SU-DHL-6 (cell line): ENCODE data around the gene TTC4.
A peak's percentile ranks its signal among the peaks of the same experiment; 100 is the strongest.

Experiments used
- H2AFZ ChIP-seq: fragments of 200-600 bp; sonication (generic); 2 replicates; pipeline ENCODE4 v1.6.1; 2014; ENCODE audit warnings: low read depth, mild to moderate bottlenecking, moderate library complexity, mixed read lengths, antibody characterized with exemption, low read length; ENCODE audit not compliant: severe bottlenecking
- H3F3A ChIP-seq: fragments of 200-600 bp; shearing (Covaris generic); 2 replicates; pipeline ENCODE4 v1.6.0; 2016; ENCODE audit warnings: antibody characterized with exemption, mild to moderate bottlenecking; ENCODE audit not compliant: insufficient read depth
- H3K27ac ChIP-seq: fragments of 200-600 bp; sonication (generic); 2 replicates; pipeline ENCODE4 v1.5.1; 2016; ENCODE audit warnings: low read depth, mild to moderate bottlenecking, low read length, moderate library complexity, mixed read lengths
- H3K27me3 ChIP-seq: fragments of 200-600 bp; sonication (generic), shearing (Covaris generic); 2 replicates; pipeline ENCODE4 v1.6.0; 2014; ENCODE audit warnings: mild to moderate bottlenecking, low read length
- H3K36me3 ChIP-seq: fragments of 200-600 bp; sonication (generic); 2 replicates; pipeline ENCODE4 v1.6.1; 2014; ENCODE audit warnings: mild to moderate bottlenecking, low read length, mixed read lengths
- H3K4me2 ChIP-seq: fragments of 300-600, 200-600 bp; shearing (Covaris generic), sonication (generic); 2 replicates; pipeline ENCODE4 v1.6.0; 2014; ENCODE audit warnings: low read length, low read depth, mild to moderate bottlenecking; ENCODE audit not compliant: poor library complexity, severe bottlenecking
- H3K4me3 ChIP-seq: fragments of 200-600 bp; sonication (generic); 2 replicates; pipeline ENCODE4 v1.5.1; 2014; ENCODE audit warnings: antibody characterized with exemption, low read length, mild to moderate bottlenecking, mixed read lengths; ENCODE audit not compliant: insufficient read depth, poor library complexity, severe bottlenecking
- H3K79me2 ChIP-seq: fragments of 200-600 bp; sonication (generic); 2 replicates; pipeline ENCODE4 v1.6.1; 2014; ENCODE audit warnings: mild to moderate bottlenecking, low read length, moderate library complexity; ENCODE audit not compliant: insufficient read depth
- H3K9ac ChIP-seq: fragments of 200-600 bp; sonication (generic); 2 replicates; pipeline ENCODE4 v1.7.0; 2014; ENCODE audit warnings: mild to moderate bottlenecking, low read length
- H3K9me2 ChIP-seq: fragments of 200-600 bp; sonication (generic); replicated peaks from 2 replicates; pipeline ENCODE4 v1.6.1; 2014; ENCODE audit warnings: low read length; ENCODE audit not compliant: insufficient read depth
- H3K9me3 ChIP-seq: fragments of 200-600 bp; sonication (generic); 2 replicates; pipeline ENCODE4 v1.6.1; 2014; ENCODE audit warnings: low read length, mixed read lengths; ENCODE audit not compliant: insufficient read depth
- H4K20me1 ChIP-seq: fragments of 200-600 bp; sonication (generic); 2 replicates; pipeline ENCODE4 v1.6.1; 2014; ENCODE audit warnings: low read depth, mild to moderate bottlenecking, antibody characterized with exemption, low read length, moderate library complexity, mixed read lengths
- EZH2phosphoT487 ChIP-seq: fragments of 200-600 bp; sonication (generic), shearing (Covaris generic); conservative IDR thresholded peaks from 2 replicates; pipeline ENCODE4 v1.6.1; 2018; ENCODE audit warnings: mild to moderate bottlenecking, antibody characterized with exemption, low read length, moderate library complexity, mixed read lengths
- TF ChIP-seq, protein P1 (sequence below): fragments of 200-600 bp; sonication (generic); IDR thresholded peaks from one replicate; pipeline ENCODE4 v1.5.1; 2017; ENCODE audit warnings: antibody characterized with exemption, mild to moderate bottlenecking, low read length, moderate library complexity; ENCODE audit not compliant: insufficient read depth, poor library complexity, severe bottlenecking

The TTC4 gene

DNA sequence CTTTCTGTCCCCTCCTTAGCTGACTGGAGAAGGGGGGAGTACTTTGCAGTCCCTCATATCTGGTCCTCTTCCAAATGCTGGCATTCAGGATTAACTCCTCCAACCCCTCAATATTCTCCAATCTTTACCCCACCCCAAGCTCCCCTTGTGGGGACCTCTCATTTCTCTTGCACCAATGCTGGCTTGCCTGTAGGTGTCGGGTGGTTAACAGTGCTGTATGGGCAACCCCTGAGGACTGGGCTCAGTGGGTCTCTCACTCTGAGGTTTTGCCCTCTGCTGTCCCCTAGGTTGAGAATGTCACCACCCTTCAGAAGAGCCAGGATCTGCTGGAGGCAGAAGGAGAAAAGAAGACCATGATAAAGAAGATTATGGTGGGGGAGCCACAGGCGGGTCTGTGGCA lies 47.1 kb upstream of the TTC4 start:
- no peak overlapping the region for H3K4me2 ChIP-seq
- TF ChIP-seq EZH2phosphoT487 = no peak
- TF ChIP-seq, protein P1, sequence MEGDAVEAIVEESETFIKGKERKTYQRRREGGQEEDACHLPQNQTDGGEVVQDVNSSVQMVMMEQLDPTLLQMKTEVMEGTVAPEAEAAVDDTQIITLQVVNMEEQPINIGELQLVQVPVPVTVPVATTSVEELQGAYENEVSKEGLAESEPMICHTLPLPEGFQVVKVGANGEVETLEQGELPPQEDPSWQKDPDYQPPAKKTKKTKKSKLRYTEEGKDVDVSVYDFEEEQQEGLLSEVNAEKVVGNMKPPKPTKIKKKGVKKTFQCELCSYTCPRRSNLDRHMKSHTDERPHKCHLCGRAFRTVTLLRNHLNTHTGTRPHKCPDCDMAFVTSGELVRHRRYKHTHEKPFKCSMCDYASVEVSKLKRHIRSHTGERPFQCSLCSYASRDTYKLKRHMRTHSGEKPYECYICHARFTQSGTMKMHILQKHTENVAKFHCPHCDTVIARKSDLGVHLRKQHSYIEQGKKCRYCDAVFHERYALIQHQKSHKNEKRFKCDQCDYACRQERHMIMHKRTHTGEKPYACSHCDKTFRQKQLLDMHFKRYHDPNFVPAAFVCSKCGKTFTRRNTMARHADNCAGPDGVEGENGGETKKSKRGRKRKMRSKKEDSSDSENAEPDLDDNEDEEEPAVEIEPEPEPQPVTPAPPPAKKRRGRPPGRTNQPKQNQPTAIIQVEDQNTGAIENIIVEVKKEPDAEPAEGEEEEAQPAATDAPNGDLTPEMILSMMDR = no peak
- H3K27ac ChIP-seq = no peak overlapping the region

DNA sequence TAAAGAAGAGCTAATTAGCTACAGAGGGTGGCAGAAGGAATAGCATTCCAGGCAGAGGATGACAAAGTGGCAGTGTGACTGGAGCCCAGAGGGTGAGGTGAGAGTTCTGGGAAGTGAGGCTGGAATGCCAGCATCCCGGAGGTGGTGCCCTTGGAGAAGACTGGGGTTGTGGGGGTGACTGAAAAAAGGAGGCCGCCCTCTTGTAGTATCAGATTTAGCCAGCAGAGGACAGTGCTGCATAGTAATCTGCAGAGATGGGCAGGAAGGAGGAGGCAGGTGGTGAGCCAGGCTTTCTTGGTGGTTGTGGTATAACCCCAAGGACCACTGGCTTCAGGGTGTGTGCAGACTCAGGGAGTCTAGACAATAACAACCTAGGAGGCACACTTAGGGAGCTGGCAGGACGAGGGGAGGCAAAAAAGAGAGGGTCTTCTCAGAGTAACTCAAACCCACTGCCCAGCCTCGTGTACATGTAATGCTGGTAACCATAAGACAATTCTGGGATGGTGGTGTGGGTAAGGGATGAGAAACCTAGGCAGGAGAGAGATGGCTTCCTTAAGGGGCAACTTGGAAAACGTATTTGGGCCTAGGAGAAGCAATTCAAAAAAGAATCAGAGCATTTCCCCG lies 43.6 kb upstream of the TTC4 start:
- Histone ChIP-seq H2AFZ (no peak overlapping the region), H3F3A (no peaks in the 10 kb centered on the region), H3K27me3 (no peaks in the 10 kb centered on the region), H3K36me3 (no peaks in the 10 kb centered on the region), H3K4me2 (no peak overlapping the region), H3K79me2 (no peaks in the 10 kb centered on the region), H3K9me3 (no peaks in the 10 kb centered on the region), H4K20me1 (no peaks in the 10 kb centered on the region), H3K9ac (no peak overlapping the region), H3K27ac (no peak overlapping the region), H3K4me3 (no peak overlapping the region), H3K9me2 (no peaks in the 10 kb centered on the region)
- TF ChIP-seq EZH2phosphoT487 = no peak
- TF ChIP-seq, protein P1 = peak; percentile 68

More for the DNA sequence above, 47.1 kb upstream of the TTC4 start:
- Histone ChIP-seq H3K9ac (no peak overlapping the region), H3K36me3 (no peaks in the 10 kb centered on the region), H2AFZ (no peak overlapping the region), H3F3A (no peaks in the 10 kb centered on the region), H3K9me3 (no peaks in the 10 kb centered on the region), H3K79me2 (no peaks in the 10 kb centered on the region), H3K4me3 (no peak overlapping the region), H3K9me2 (no peaks in the 10 kb centered on the region), H3K27me3 (no peaks in the 10 kb centered on the region), H4K20me1 (no peaks in the 10 kb centered on the region)

DNA sequence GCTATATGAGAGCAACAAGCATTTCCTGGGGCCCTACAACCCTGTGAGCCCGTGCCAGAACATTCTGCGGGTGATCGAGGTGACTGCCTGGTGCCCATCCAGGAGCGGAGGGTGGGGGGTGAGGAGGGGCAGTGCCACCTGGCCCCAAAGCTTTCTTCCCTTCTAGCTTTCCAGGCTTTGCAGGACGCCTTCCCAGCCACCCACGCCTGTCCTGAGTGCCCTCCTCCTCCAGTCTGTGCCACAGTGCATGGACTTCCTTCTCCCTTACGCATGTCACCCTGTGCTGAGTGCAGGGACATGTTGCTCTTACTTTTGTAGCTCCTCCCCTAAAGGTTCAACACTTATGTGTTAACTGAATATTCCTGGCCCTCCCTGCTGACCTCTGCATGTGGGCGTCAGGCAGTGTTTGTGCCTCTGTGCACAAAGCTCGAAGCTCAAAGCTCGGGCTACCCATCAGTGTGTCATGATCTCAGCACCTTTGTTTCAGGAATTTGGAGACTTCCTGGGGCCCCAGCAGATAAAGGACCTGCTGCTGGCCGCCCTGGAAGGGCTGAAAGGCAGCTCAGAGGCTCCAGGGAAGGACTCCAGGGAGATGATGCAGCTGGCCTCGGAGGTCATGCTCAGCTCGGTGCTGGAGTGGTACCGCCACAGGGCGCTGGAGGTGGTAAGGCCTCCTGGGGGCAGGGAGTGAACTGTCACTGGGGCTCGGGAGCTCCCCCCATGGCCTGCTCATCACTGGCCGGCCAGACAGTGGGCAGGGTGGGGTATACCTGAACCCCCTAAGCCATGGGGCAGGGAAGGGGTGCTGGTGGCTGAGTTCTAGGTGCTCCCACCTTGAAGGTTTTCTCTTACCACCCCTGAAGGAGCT lies 36.7 kb upstream of the TTC4 start:
- Histone ChIP-seq H3F3A (no peaks in the 10 kb centered on the region), H4K20me1 (no peaks in the 10 kb centered on the region), H3K79me2 (no peaks in the 10 kb centered on the region), H3K9me2 (no peaks in the 10 kb centered on the region), H3K27ac (no peak overlapping the region), H3K27me3 (no peaks in the 10 kb centered on the region), H3K36me3 (no peaks in the 10 kb centered on the region), H3K4me3 (no peak overlapping the region), H3K9me3 (no peaks in the 10 kb centered on the region), H3K4me2 (no peak overlapping the region), H3K9ac (no peak overlapping the region), H2AFZ (no peak overlapping the region)
- TF ChIP-seq EZH2phosphoT487 = no peak
- TF ChIP-seq, protein P1 = no peak
